H1 (cell line): ENCODE data around the gene COL6A2. TPM values are rescaled to one million over a fixed set of nuclear protein-coding genes. Genes with fewer than 3 reads are reported as not detected.
A peak's percentile ranks its signal among the peaks of the same experiment; 100 is the strongest.

Experiments used
- CTCF ChIA-PET: fragments of 300-600 bp; sonication (Branson Sonifier 250); formaldehyde crosslinking; loops from one replicate; lab custom pipeline; 2021; ENCODE audit not compliant: partially characterized antibody; lab: Charles Lee
- POLR2A ChIA-PET: fragments of 300-600 bp; sonication (Branson Sonifier 250); formaldehyde crosslinking; loops from one replicate; lab custom pipeline; 2021; ENCODE audit warnings: inconsistent platforms; ENCODE audit not compliant: partially characterized antibody; lab: Charles Lee
- DNase-seq, 2 experiments: peaks; one replicate each; pipeline versions ENCODE4 v3.0.0 to v3.0.0-alpha.2; 2010 to 2022; ENCODE audit warnings: low spot score in 2 of 2, low read depth in 1 of 2, mixed read lengths in 1 of 2
- FAIRE-seq: peaks from 2 replicates; lab custom pipeline; 2011; peaks lifted over from hg19 to GRCh38; lab: Jason Lieb, UNC
- H2AFZ ChIP-seq: 2 replicates; pipeline ENCODE4 v1.8.1; 2012; ENCODE audit warnings: low read length, inconsistent platforms
- H2AK5ac ChIP-seq: 2 replicates; pipeline ENCODE4 v1.6.1; 2013; ENCODE audit warnings: low read depth, low read length
- H2BK120ac ChIP-seq: replicated peaks from 2 replicates; pipeline ENCODE3; 2013; ENCODE audit warnings: low read depth, low read length, inconsistent platforms
- H2BK12ac ChIP-seq: 2 replicates; pipeline ENCODE4 v1.6.1; 2013; ENCODE audit warnings: low read depth, low read length
- H2BK15ac ChIP-seq: 2 replicates; pipeline ENCODE4 v1.6.1; 2013; ENCODE audit warnings: low read length
- H2BK20ac ChIP-seq: 2 replicates; pipeline ENCODE4 v1.6.1; 2013; ENCODE audit warnings: low read length
- H2BK5ac ChIP-seq: 2 replicates; pipeline ENCODE4 v1.6.1; 2013; ENCODE audit warnings: low read depth, low read length
- H3K14ac ChIP-seq: 2 replicates; pipeline ENCODE4 v1.6.1; 2013; ENCODE audit warnings: inconsistent platforms; ENCODE audit not compliant: insufficient read length
- H3K18ac ChIP-seq: 2 replicates; pipeline ENCODE4 v1.6.1; 2013; ENCODE audit warnings: low read length; ENCODE audit errors: extremely low read depth
- H3K23ac ChIP-seq: 2 replicates; pipeline ENCODE4 v1.6.1; 2013; ENCODE audit warnings: inconsistent platforms; ENCODE audit not compliant: insufficient read length
- H3K23me2 ChIP-seq: 2 replicates; pipeline ENCODE4 v1.6.1; 2013; ENCODE audit warnings: low read depth, low read length
- H3K27ac ChIP-seq: 2 replicates; pipeline ENCODE4 v1.6.1; 2011; ENCODE audit warnings: low read depth, low read length, inconsistent platforms
- H3K27me3 ChIP-seq, 4 experiments: replicated peaks in 1 of 4; 1 replicate in 1 of 4; 2 replicates in 3 of 4; pipeline versions ENCODE4 v1.6.1 to v1.8.1; 2011 to 2013; ENCODE audit warnings: low read length in 3 of 4, mild to moderate bottlenecking in 3 of 4, inconsistent platforms in 2 of 4, mixed read lengths in 2 of 4, moderate library complexity in 1 of 4; ENCODE audit not compliant: control insufficient read depth in 3 of 4, insufficient read depth in 3 of 4; ENCODE audit errors: extremely low read depth in 1 of 4
- H3K36me3 ChIP-seq, 4 experiments: 2 replicates each; pipeline versions ENCODE4 v1.6.1 to v1.8.1; 2011 to 2013; ENCODE audit warnings: mild to moderate bottlenecking in 4 of 4, low read length in 3 of 4, moderate library complexity in 2 of 4, control low read depth in 1 of 4, inconsistent platforms in 1 of 4; ENCODE audit not compliant: insufficient read depth in 4 of 4, control insufficient read depth in 2 of 4
- H3K4ac ChIP-seq: replicated peaks from 2 replicates; pipeline ENCODE3; 2013; ENCODE audit warnings: low read length, low read depth, mixed read lengths, inconsistent platforms; ENCODE audit not compliant: insufficient read length
- H3K4me1 ChIP-seq, 4 experiments: replicated peaks in 1 of 4; 1 replicate in 1 of 4; 2 replicates in 3 of 4; pipeline versions ENCODE4 v1.6.1 to v1.8.1; 2011 to 2013; ENCODE audit warnings: low read length in 3 of 4, inconsistent platforms in 2 of 4, mixed read lengths in 1 of 4; ENCODE audit not compliant: insufficient read depth in 4 of 4, control insufficient read depth in 3 of 4
- H3K4me2 ChIP-seq, 2 experiments: 2 replicates each; pipeline versions ENCODE4 v1.6.1 to v1.8.1; 2011 to 2013; ENCODE audit warnings: low read depth in 2 of 2, low read length in 2 of 2, control low read depth in 1 of 2, inconsistent platforms in 1 of 2, mild to moderate bottlenecking in 1 of 2; ENCODE audit not compliant: insufficient read depth in 1 of 2
- H3K4me3 ChIP-seq, 4 experiments: fragments of 200-600, 300-600 bp in 1 of 4; sonication (generic), shearing (Covaris generic), sonication (Bioruptor Twin) in 1 of 4; 2 replicates each; pipeline versions ENCODE4 v1.5.1 to v1.8.1; 2011 to 2016; ENCODE audit warnings: low read length in 4 of 4, low read depth in 3 of 4, control low read depth in 2 of 4, inconsistent platforms in 2 of 4, mild to moderate bottlenecking in 2 of 4, mixed read lengths in 1 of 4, moderate library complexity in 1 of 4; ENCODE audit not compliant: insufficient read depth in 2 of 4; ENCODE audit errors: extremely low read depth in 1 of 4
- H3K56ac ChIP-seq: replicated peaks from 2 replicates; pipeline ENCODE3; 2013; ENCODE audit warnings: low read depth, mild to moderate bottlenecking, mixed read lengths, low read length, inconsistent platforms; ENCODE audit not compliant: insufficient read length
- H3K79me1 ChIP-seq: 2 replicates; pipeline ENCODE4 v1.6.1; 2013; ENCODE audit warnings: low read depth, low read length, control low read depth
- H3K79me2 ChIP-seq, 2 experiments: 2 replicates each; pipeline versions ENCODE4 v1.6.1 to v1.8.1; 2012 to 2013; ENCODE audit warnings: low read length in 2 of 2, mild to moderate bottlenecking in 2 of 2, inconsistent platforms in 1 of 2; ENCODE audit not compliant: insufficient read depth in 2 of 2, control insufficient read depth in 1 of 2
- H3K9ac ChIP-seq, 4 experiments: replicated peaks in 1 of 4; 1 replicate in 1 of 4; 2 replicates in 3 of 4; pipeline versions ENCODE4 v1.6.1 to v1.8.1; 2011 to 2013; ENCODE audit warnings: low read depth in 3 of 4, low read length in 3 of 4, control low read depth in 2 of 4, mild to moderate bottlenecking in 2 of 4, moderate library complexity in 2 of 4, inconsistent platforms in 1 of 4; ENCODE audit errors: extremely low read depth in 1 of 4
- H3K9me3 ChIP-seq, 2 experiments: 2 replicates each; pipeline versions ENCODE4 v1.6.1 to v1.8.1; 2012 to 2013; ENCODE audit warnings: mild to moderate bottlenecking in 2 of 2, moderate library complexity in 2 of 2, control low read depth in 1 of 2, inconsistent platforms in 1 of 2, low read depth in 1 of 2, low read length in 1 of 2, mixed read lengths in 1 of 2; ENCODE audit not compliant: insufficient read depth in 2 of 2
- H4K20me1 ChIP-seq, 2 experiments: replicated peaks in 1 of 2; 2 replicates each; pipeline versions ENCODE3 to v1.8.1; 2011 to 2013; ENCODE audit warnings: inconsistent platforms in 2 of 2, low read length in 2 of 2, mild to moderate bottlenecking in 1 of 2; ENCODE audit not compliant: insufficient read depth in 2 of 2, control insufficient read depth in 1 of 2
- H4K5ac ChIP-seq: 2 replicates; pipeline ENCODE4 v1.6.1; 2013; ENCODE audit warnings: low read length, low read depth, mixed read lengths, inconsistent platforms; ENCODE audit not compliant: insufficient read length
- H4K8ac ChIP-seq: 2 replicates; pipeline ENCODE4 v1.8.0; 2013; ENCODE audit warnings: mild to moderate bottlenecking, moderate library complexity, low read length, inconsistent platforms; ENCODE audit not compliant: insufficient read depth; ENCODE audit errors: extremely low read depth
- H4K91ac ChIP-seq: replicated peaks from 2 replicates; pipeline ENCODE3; 2013; ENCODE audit warnings: low read length, mixed read lengths, inconsistent platforms; ENCODE audit not compliant: insufficient read length
- ASH2L ChIP-seq: fragments of 200-600, 300-600 bp; sonication (generic); IDR thresholded peaks from one replicate; pipeline ENCODE4 v1.7.1; 2017; ENCODE audit warnings: low read length
- CHD2 ChIP-seq: IDR thresholded peaks from 2 replicates; pipeline ENCODE4 v1.6.1; 2012; ENCODE audit warnings: low read length, improper control_type of control experiment
- EZH2 ChIP-seq: fragments of 200-600 bp; sonication (generic); IDR thresholded peaks from 2 replicates; pipeline ENCODE4 v1.7.1; 2012; ENCODE audit warnings: low read depth, mild to moderate bottlenecking, moderate library complexity, low read length, inconsistent platforms; ENCODE audit not compliant: severe bottlenecking
- GABPA ChIP-seq: IDR thresholded peaks from 2 replicates; pipeline ENCODE4 v1.6.1; 2011; ENCODE audit warnings: mild to moderate bottlenecking, low read length, moderate library complexity, borderline replicate concordance; ENCODE audit not compliant: insufficient read depth
- JUN ChIP-seq: IDR thresholded peaks from 2 replicates; pipeline ENCODE4 v1.6.1; 2011; ENCODE audit warnings: low read depth, mild to moderate bottlenecking, improper control_type of control experiment, low read length
- POLR2AphosphoS5 ChIP-seq: IDR thresholded peaks from 2 replicates; pipeline ENCODE4 v1.6.1; 2011; ENCODE audit warnings: low read depth, low read length
- TBP ChIP-seq: IDR thresholded peaks from 2 replicates; pipeline ENCODE4 v1.6.1; 2011; ENCODE audit warnings: low read depth, low read length, improper control_type of control experiment
- YY1 ChIP-seq: IDR thresholded peaks from 2 replicates; pipeline ENCODE4 v1.6.1; 2011; ENCODE audit warnings: low read depth, mild to moderate bottlenecking, low read length
- WGBS, 2 experiments: shearing (Covaris generic) in 1 of 2; methylation state at CpG; one replicate each; pipeline versions ENCODE4 v1.1.6 to v1.1.7; 2013 to 2015; ENCODE audit warnings: low lambda C conversion rate in 2 of 2, mixed read lengths in 2 of 2, inconsistent platforms in 1 of 2, low coverage in 1 of 2, missing lambda C conversion rate in 1 of 2; ENCODE audit not compliant: insufficient replicate concordance in 2 of 2, insufficient coverage in 1 of 2, insufficient read length in 1 of 2; ENCODE audit errors: extremely low coverage in 1 of 2, missing lambda C conversion rate in 1 of 2; 5-methylcytosine and 5-hydroxymethylcytosine counted together
- polyA plus RNA-seq, 7 experiments: library from polyadenylated mRNA; depleted of rRNA in 3 of 7; stranded (reverse) in 5 of 7; unstranded in 2 of 7; fragments of >200 nt in 5 of 7; fragments of 200-250 nt in 2 of 7; gene quantifications; 1 replicate in 5 of 7; 2 replicates in 1 of 7; 4 replicates in 1 of 7; pipeline versions ENCODE4 v1.2.1 to v1.2.3, GENCODE V29; 2011 to 2013; ENCODE audit warnings: missing spikeins in 2 of 7, mixed read lengths in 2 of 7
- total RNA-seq: library from RNA; stranded (reverse); fragmentation: NEBNext Ultra II Directional; extraction: Animal tissue kit (Norgen Biotek cat#: 25700); gene quantifications from 2 replicates; pipeline ENCODE4 v1.2.1, GENCODE V29; 2021

Gene COL6A2
- total and polyA plus RNA-seq, 2 of the 8 experiments (the other 6 are each of a cell fraction or from before 2014, with no cell fraction given), result 60.1 to 62.7 TPM

GRCh38 chr21:46057111-46057709 lies 40.7 kb upstream of the COL6A2 start:
- peak overlapping the region; percentile 28; the same call in 1 of the 2 replicates for H4K8ac ChIP-seq
- peaks cover 0 to 3% (median 2%) of the 10 kb centered on the region in 4 experiments; a peak in 4 of 7 replicates for H3K4me1 ChIP-seq
- CTCF ChIA-PET, result interaction anchor here (0.5 to 1.6 kb wide), 5 partner anchors 11 to 462 kb away, joined by 3 to 5 read pairs (median 3); no protein-coding TSS in a partner anchor

More at GRCh38 chr21:46057111-46057709, 40.7 kb upstream of the COL6A2 start:
- H2AK5ac ChIP-seq, result no peak overlapping the region
- no peak overlapping the region for H3K23ac ChIP-seq
- no peak overlapping the region for H2BK20ac ChIP-seq
- FAIRE-seq (no peak), DNase-seq (no peak)
- no peak overlapping the region for H2AFZ ChIP-seq
- H3K4me3 ChIP-seq, result no peak overlapping the region
- H3K9me3 ChIP-seq, result peaks cover 20 to 24% of the 10 kb centered on the region in 2 experiments; a peak in 3 of 4 replicates
- POLR2A ChIA-PET, result no interaction called here
- no peak overlapping the region for H3K14ac ChIP-seq
- WGBS, 2 experiments, result 88% methylated on average over 27 of the region's 27 CpGs; no CpG with 5 or more reads in 1 of the 2 experiments
- H4K91ac ChIP-seq, result peak overlapping the region; percentile 54
- no peak overlapping the region for H2BK5ac ChIP-seq
- H3K23me2 ChIP-seq, result no peaks in the 10 kb centered on the region
- no peaks in the 10 kb centered on the region for H4K20me1 ChIP-seq
- no peak overlapping the region for H3K9ac ChIP-seq
- no peak overlapping the region for H2BK12ac ChIP-seq
- no peak overlapping the region; a peak in 1 of 4 replicates for H3K4me2 ChIP-seq
- no peaks in the 10 kb centered on the region for H3K79me1 ChIP-seq
- H3K79me2 ChIP-seq, result no peaks in the 10 kb centered on the region
- no peak overlapping the region for H3K56ac ChIP-seq
- H3K27me3 ChIP-seq, result no peaks in the 10 kb centered on the region
- no peak overlapping the region for H3K27ac ChIP-seq
- H3K36me3 ChIP-seq, result no peaks in the 10 kb centered on the region
- no peak overlapping the region; the same call in 1 of the 2 replicates for H3K18ac ChIP-seq
- no peak for TF ChIP-seq CHD2
- no peak for TF ChIP-seq GABPA
- TF ChIP-seq TBP, result no peak
- no peak for TF ChIP-seq YY1
- TF ChIP-seq POLR2AphosphoS5, result no peak
- TF ChIP-seq JUN, result no peak
- TF ChIP-seq ASH2L, result no peak
- TF ChIP-seq EZH2, result no peak
- H2BK15ac ChIP-seq, result no peak overlapping the region
- no peak overlapping the region for H4K5ac ChIP-seq
- no peak overlapping the region for H3K4ac ChIP-seq
- H2BK120ac ChIP-seq, result no peak overlapping the region
